HG03060 (cell line): ENCODE data around the gene SLC49A4.

Experiments
- ATAC-seq: cut with Tn5 transposase; IDR thresholded peaks from one replicate; pipeline ENCODE4 v1.9.1; 2021; ENCODE audit warnings: low read depth, moderate number of reproducible peaks; ENCODE audit not compliant: unreplicated experiment

Gene SLC49A4

GRCh38 chr3:122843604-122844003 lies 48.7 kb downstream of the SLC49A4 start:
- no peak for ATAC-seq

GRCh38 chr3:122857019-122857418 lies 62.1 kb downstream of the SLC49A4 start:
- no peak for ATAC-seq

- no peak for ATAC-seq
These were observed 63.5 kb downstream of the SLC49A4 start for GRCh38 chr3:122858373-122858772.

- no peak for ATAC-seq
These were observed 64.3 kb downstream of the SLC49A4 start for GRCh38 chr3:122859021-122859805.

DNA sequence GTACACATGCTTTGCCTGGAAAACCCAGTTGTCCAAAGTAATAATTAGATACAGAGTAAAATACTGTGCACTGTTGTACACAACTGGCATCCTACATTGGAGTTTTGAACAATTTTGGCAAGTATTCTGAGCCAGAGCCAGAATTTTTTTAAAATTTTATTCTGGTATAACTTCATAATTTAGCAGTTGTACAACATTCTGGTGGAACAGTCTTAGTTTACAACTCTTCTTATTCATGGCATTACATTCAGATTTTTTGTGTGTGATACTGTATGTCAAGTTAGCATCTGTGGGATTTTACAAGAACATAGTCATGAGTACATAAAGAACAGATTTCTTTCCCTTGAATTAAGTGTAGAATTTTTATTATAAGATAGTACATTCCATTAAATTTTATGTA lies 67.5 kb downstream of the SLC49A4 start:
- ATAC-seq = no peak

- ATAC-seq = no peak
These were observed 69.6 kb downstream of the SLC49A4 start for GRCh38 chr3:122864498-122864897.

GRCh38 chr3:122868322-122868721 lies 73.5 kb downstream of the SLC49A4 start:
- ATAC-seq = no peak

DNA sequence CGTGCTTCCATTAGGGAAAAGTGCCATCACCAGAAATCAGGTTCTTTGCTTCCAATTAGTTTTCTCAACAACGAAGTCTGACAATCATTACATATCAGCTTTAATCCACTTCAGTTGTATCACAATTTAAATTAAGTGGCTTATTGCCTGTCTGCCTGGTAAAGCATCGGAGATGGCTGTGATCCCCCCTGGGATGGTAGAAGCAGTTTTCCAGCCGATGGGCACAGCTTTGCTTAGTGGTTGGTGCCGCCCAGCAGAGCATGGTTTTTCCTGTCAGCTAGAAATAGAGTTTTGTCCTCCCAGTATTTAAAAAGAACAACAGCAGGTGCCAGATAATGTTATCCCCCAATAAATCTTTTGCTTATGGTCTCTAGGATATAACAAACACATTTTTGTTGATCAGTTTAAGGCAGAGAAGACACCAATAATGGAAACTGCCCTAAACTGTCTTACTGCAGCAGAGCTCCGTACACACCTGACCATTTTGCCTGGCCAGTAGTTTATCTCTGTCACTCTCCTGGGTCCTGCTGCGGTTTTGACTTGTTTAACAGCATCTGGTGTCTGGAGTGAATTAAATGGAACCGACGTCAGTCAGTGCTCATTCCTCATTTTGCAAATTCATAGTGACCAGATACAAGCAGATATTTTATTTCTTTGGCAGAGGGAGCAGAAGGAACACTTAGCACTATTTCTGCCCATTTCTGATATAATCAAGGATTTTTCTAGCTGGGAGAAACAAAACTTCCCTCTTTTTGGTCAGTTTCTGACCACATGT lies 79.1 kb downstream of the SLC49A4 start:
- ATAC-seq = no peak

- ATAC-seq = no peak
These were observed 80.8 kb downstream of the SLC49A4 start for GRCh38 chr3:122875547-122876127.

- ATAC-seq = no peak
These were observed 85.3 kb downstream of the SLC49A4 start for GRCh38 chr3:122880173-122880572.

- ATAC-seq = no peak
These were observed 85.8 kb downstream of the SLC49A4 start for GRCh38 chr3:122880624-122881023.

- ATAC-seq = no peak
These were observed 87.6 kb downstream of the SLC49A4 start for GRCh38 chr3:122882361-122882947.

GRCh38 chr3:122886251-122886650 lies 91.4 kb downstream of the SLC49A4 start:
- ATAC-seq = no peak

GRCh38 chr3:122886946-122887345 lies 92.1 kb downstream of the SLC49A4 start:
- ATAC-seq = no peak

DNA sequence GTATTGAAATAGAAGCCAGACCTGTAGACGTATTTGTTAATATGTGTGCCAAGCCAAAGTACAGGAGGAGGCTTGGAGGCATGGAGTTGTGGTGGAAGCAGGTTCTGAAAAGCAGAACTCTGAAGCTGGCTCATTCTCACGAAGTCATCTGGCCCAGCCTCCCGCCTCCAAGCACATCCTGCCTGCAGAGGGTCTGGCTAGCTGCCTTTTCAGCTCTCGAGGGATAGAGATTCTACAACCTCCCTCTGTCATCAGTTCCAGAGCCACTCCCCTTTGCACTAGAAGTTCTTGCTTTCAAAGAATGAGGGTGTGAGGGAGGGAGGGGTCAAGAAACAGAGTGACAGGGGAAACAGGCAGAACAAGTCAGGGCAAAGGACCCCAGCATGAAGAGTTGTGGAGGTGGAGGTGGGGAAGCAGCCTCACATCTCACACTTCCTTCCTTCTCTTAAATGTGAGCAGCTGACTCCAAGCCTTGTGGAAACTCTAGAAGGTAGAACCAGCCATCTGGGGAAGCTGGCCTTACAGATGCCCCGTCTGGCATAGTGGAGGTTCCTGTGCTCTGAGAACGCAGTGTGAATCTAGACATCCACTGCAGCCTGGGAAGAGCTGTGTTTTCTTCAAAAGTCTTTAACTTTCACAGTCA lies 95.3 kb downstream of the SLC49A4 start:
- ATAC-seq = no peak

GRCh38 chr3:122890720-122891220 lies 95.9 kb downstream of the SLC49A4 start:
- no peak for ATAC-seq

GRCh38 chr3:122892118-122892960 lies 97.5 kb downstream of the SLC49A4 start:
- ATAC-seq = no peak

DNA sequence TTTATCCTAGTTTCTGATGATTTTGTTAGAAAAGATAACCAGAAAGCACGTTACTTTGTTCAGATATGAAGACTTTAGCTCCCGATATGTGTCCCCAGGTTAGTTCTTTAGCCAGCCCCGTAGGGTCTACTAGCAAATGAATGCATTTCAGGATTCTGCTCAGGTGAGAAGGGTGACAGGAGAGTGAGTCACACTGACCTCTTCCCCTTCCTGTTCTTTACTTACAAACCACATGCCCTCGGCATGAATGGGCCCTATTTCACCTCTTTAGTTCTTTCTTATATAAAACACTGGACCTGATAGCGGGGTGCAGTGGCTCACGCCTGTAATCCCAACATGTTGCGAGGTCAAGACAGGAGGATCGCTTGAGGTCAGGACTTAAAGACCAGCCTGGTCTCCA lies 98.4 kb downstream of the SLC49A4 start:
- ATAC-seq = no peak
